K562 (cell line): ENCODE results near the gene ATL2.

Experiments
- ATF1 ChIP-seq, 2 experiments: fragments of 450-650 bp in 1 of 2; IDR thresholded peaks; 2 replicates each; pipeline ENCODE4 v1.6.1; 2016; ENCODE audit warnings: missing compliant biosample characterization in 1 of 2, missing genetic modification characterization in 1 of 2
- DACH1 ChIP-seq: fragments of 450-650 bp; IDR thresholded peaks from 2 replicates; pipeline ENCODE4 v1.6.1; 2018; ENCODE audit not compliant: partially characterized antibody
- ETV1 ChIP-seq: fragments of 450-650 bp; conservative IDR thresholded peaks from 2 replicates; pipeline ENCODE4 v1.6.1; 2016; ENCODE audit warnings: missing genetic modification characterization, control low read depth, low read depth, missing compliant biosample characterization
- FOS ChIP-seq: IDR thresholded peaks from 3 replicates; pipeline ENCODE4 v1.6.1; 2011; ENCODE audit not compliant: insufficient read length; ENCODE audit errors: extremely low read depth
- MAFG ChIP-seq: fragments of 450-650 bp; conservative IDR thresholded peaks from 2 replicates; pipeline ENCODE4 v1.6.1; 2016; ENCODE audit warnings: missing genetic modification characterization, missing compliant biosample characterization
- TF ChIP-seq, protein P1 (sequence below), 3 experiments: IDR thresholded peaks in 2 of 3; conservative IDR thresholded peaks in 1 of 3; 2 replicates each; pipeline ENCODE4 v1.5.1; 2011 to 2012; ENCODE audit warnings: low read length in 3 of 3, mild to moderate bottlenecking in 3 of 3, control low read depth in 2 of 3, improper control_type of control experiment in 1 of 3, inconsistent platforms in 1 of 3, low read depth in 1 of 3, mixed read lengths in 1 of 3, moderate library complexity in 1 of 3; ENCODE audit not compliant: insufficient read depth in 2 of 3

DNA sequence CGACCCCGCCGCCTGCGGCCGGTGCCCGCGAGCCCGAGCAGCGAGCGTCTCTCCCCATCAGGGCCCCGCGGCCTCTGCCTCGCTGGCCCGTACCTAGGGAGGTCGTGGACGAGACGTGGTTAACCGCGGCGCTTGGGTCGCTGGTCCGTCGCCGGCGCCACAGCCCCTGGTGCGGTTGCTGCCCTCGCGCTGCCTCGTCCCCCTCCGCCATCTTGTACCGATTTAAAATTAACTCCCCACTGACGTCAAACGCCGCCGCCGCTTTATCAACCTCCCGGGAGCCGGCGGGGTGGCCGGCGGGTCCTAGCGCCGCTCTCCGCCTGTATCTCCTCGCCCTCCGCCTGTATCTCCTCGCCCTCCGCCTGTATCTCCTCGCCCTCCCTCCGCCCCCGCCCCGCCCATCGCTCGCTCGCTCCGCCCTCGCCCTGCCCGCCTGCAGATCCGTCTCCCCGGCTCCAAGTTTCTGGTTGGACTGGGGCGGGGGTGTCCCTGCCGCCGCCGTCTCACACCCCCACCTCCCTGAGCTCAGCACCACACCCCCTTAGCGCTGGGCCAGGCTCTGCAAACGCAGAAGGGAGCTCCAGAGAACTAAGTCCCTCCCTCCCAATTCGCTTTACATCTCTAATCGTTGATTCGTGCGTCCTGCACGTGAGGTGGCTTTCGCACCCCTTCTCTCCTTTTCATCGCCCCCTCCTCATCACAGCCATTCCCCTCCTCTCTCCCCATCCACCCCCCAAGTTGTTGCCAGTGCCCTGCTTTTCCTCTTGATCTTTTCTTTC is at the start of gene ATL2:
- TF ChIP-seq MAFG (no peak), DACH1 (peak; percentile 31), ETV1 (tag) (0 out of 2 replicates have a peak, but pooled peaks have one; percentile 13), ATF1 (CRISPR knock-in tag; IDR thresholded peaks at IDR 0.05) (peak; percentile 79), ATF1 (tag; IDR thresholded peaks at IDR 0.05) (peak; percentile 97), FOS (no peak)
- TF ChIP-seq, protein P1, sequence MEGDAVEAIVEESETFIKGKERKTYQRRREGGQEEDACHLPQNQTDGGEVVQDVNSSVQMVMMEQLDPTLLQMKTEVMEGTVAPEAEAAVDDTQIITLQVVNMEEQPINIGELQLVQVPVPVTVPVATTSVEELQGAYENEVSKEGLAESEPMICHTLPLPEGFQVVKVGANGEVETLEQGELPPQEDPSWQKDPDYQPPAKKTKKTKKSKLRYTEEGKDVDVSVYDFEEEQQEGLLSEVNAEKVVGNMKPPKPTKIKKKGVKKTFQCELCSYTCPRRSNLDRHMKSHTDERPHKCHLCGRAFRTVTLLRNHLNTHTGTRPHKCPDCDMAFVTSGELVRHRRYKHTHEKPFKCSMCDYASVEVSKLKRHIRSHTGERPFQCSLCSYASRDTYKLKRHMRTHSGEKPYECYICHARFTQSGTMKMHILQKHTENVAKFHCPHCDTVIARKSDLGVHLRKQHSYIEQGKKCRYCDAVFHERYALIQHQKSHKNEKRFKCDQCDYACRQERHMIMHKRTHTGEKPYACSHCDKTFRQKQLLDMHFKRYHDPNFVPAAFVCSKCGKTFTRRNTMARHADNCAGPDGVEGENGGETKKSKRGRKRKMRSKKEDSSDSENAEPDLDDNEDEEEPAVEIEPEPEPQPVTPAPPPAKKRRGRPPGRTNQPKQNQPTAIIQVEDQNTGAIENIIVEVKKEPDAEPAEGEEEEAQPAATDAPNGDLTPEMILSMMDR (IDR thresholded peaks at IDR 0.05 in 2 of 3, conservative IDR thresholded peaks at IDR 0.05 in 1 of 3; ENCODE audit: insufficient read depth in 2 of 3, low read depth in 1 of 3, low read length in 3 of 3): no peak
